Fibroblast of lung (primary cell): ENCODE measurements around the gene ADCY2. TPM values are rescaled to one million over a fixed set of nuclear protein-coding genes. Genes with fewer than 3 reads are reported as not detected.

Experiments
- DNase-seq, 2 donors: peaks; one replicate each; pipeline versions ENCODE4 v3.0.0 to v3.0.0-alpha.2; 2010; ENCODE audit warnings: low read depth in 2 of 2
- H2AFZ ChIP-seq: 2 replicates; pipeline ENCODE4 v1.5.1; 2012; ENCODE audit warnings: low read length, control low read depth, inconsistent platforms
- H3K27ac ChIP-seq: 2 replicates; pipeline ENCODE4 v1.5.1; 2011; ENCODE audit warnings: low read length, control low read depth; ENCODE audit not compliant: insufficient read depth
- H3K27me3 ChIP-seq: 2 replicates; pipeline ENCODE4 v1.5.1; 2011; ENCODE audit warnings: mild to moderate bottlenecking, low read length; ENCODE audit not compliant: control insufficient read depth, insufficient read depth
- H3K36me3 ChIP-seq: 2 replicates; pipeline ENCODE4 v1.5.1; 2011; ENCODE audit warnings: low read length; ENCODE audit not compliant: control insufficient read depth, insufficient read depth
- H3K4me1 ChIP-seq: 2 replicates; pipeline ENCODE4 v1.5.1; 2011; ENCODE audit warnings: low read length; ENCODE audit not compliant: control insufficient read depth, insufficient read depth; ENCODE audit errors: extremely low read depth
- H3K4me2 ChIP-seq: 2 replicates; pipeline ENCODE4 v1.5.1; 2011; ENCODE audit warnings: low read length, control low read depth; ENCODE audit not compliant: insufficient read depth; ENCODE audit errors: extremely low read depth
- H3K4me3 ChIP-seq, 4 experiments: fragments of 200-600 bp in 1 of 4; sonication (generic) in 1 of 4; replicated peaks in 1 of 4; 2 replicates each; pipeline ENCODE4 v1.5.1; 2011 to 2016; ENCODE audit warnings: low read length in 4 of 4, low read depth in 3 of 4, mild to moderate bottlenecking in 3 of 4, control low read depth in 2 of 4, inconsistent platforms in 1 of 4, mixed read lengths in 1 of 4; ENCODE audit not compliant: insufficient read depth in 1 of 4; ENCODE audit errors: control extremely low read depth in 1 of 4
- H3K79me2 ChIP-seq: 2 replicates; pipeline ENCODE4 v1.5.1; 2012; ENCODE audit warnings: mild to moderate bottlenecking, low read length, inconsistent platforms; ENCODE audit not compliant: control insufficient read depth, insufficient read depth
- H3K9ac ChIP-seq: 2 replicates; pipeline ENCODE4 v1.5.1; 2011; ENCODE audit warnings: mild to moderate bottlenecking, low read length, control low read depth; ENCODE audit not compliant: insufficient read depth
- H3K9me3 ChIP-seq: 2 replicates; pipeline ENCODE4 v1.5.1; 2012; ENCODE audit warnings: low read depth, low read length; ENCODE audit not compliant: control insufficient read depth, insufficient read depth
- H4K20me1 ChIP-seq: 2 replicates; pipeline ENCODE4 v1.5.1; 2011; ENCODE audit warnings: low read length; ENCODE audit not compliant: control insufficient read depth, insufficient read depth; ENCODE audit errors: extremely low read depth
- CTCF ChIP-seq, 2 donors: IDR thresholded peaks in 1 of 2; conservative IDR thresholded peaks in 1 of 2; 1 replicate in 1 of 2; 2 replicates in 1 of 2; pipeline ENCODE4 v1.5.1; 2011 to 2012; ENCODE audit warnings: low read length in 2 of 2, control low read depth in 1 of 2, inconsistent platforms in 1 of 2, low read depth in 1 of 2, mild to moderate bottlenecking in 1 of 2
- EZH2 ChIP-seq: IDR thresholded peaks from 2 replicates; pipeline ENCODE4 v1.5.1; 2012; ENCODE audit warnings: low read length, control low read depth, mild to moderate bottlenecking; ENCODE audit errors: missing control alignments
- polyA plus RNA-seq, 2 donors: library from polyadenylated mRNA; depleted of rRNA in 1 of 2; stranded (reverse) in 1 of 2; unstranded in 1 of 2; fragments of >200 nt; gene quantifications; 2 replicates each; pipeline ENCODE4 v1.2.1, GENCODE V29; 2011 to 2012; ENCODE audit warnings: missing spikeins in 1 of 2
- total RNA-seq: library from RNA; depleted of rRNA; stranded (reverse); fragments of >200 nt; gene quantifications from 2 replicates; pipeline ENCODE4 v1.2.1, GENCODE V29; 2014

Gene ADCY2
- total and polyA plus RNA-seq, 2 donors (not counting 1 experiment from before 2014, with no cell fraction given), result under 0.01 to 0.05 TPM

- no peaks in the 10 kb centered on the region for H3K79me2 ChIP-seq
These were observed 350.1 kb downstream of the ADCY2 start for GRCh38 chr5:7745882-7746610.

GRCh38 chr5:7747728-7748127 is 351.8 kb downstream of the ADCY2 start:
- Histone ChIP-seq H4K20me1 (no peaks in the 10 kb centered on the region), H3K27me3 (no peaks in the 10 kb centered on the region), H2AFZ (no peak overlapping the region), H3K4me1 (no peaks in the 10 kb centered on the region), H3K4me3 (no peak overlapping the region), H3K36me3 (no peaks in the 10 kb centered on the region), H3K79me2 (no peaks in the 10 kb centered on the region), H3K9me3 (no peaks in the 10 kb centered on the region), H3K9ac (no peak overlapping the region), H3K4me2 (no peak overlapping the region), H3K27ac (no peak overlapping the region)
- TF ChIP-seq CTCF (conservative IDR thresholded peaks at IDR 0.05 in 1 of 2, IDR thresholded peaks at IDR 0.05 in 1 of 2; ENCODE audit: low read depth in 1 of 2, low read length in 2 of 2), result no peak
- no peak for TF ChIP-seq EZH2
- no peak for DNase-seq

More at GRCh38 chr5:7745882-7746610, 350.1 kb downstream of the ADCY2 start:
- Histone ChIP-seq H3K4me3 (no peak overlapping the region), H3K4me1 (no peaks in the 10 kb centered on the region), H3K27me3 (no peaks in the 10 kb centered on the region), H3K36me3 (no peaks in the 10 kb centered on the region), H3K9ac (no peak overlapping the region), H3K27ac (no peak overlapping the region), H2AFZ (no peak overlapping the region), H3K9me3 (no peaks in the 10 kb centered on the region), H3K4me2 (no peak overlapping the region), H4K20me1 (no peaks in the 10 kb centered on the region)
- DNase-seq, result peak; percentile 59 to 70
- no peak for TF ChIP-seq EZH2
- peak; percentile 87 to 91 for TF ChIP-seq CTCF (conservative IDR thresholded peaks at IDR 0.05 in 1 of 2, IDR thresholded peaks at IDR 0.05 in 1 of 2; ENCODE audit: low read depth in 1 of 2, low read length in 2 of 2)

GRCh38 chr5:7749626-7750025 is 353.7 kb downstream of the ADCY2 start:
- DNase-seq, result no peak
- H3K79me2 ChIP-seq, result no peaks in the 10 kb centered on the region
- H2AFZ ChIP-seq, result no peak overlapping the region
- H3K4me3 ChIP-seq, result no peak overlapping the region
- H3K27me3 ChIP-seq, result no peaks in the 10 kb centered on the region
- no peaks in the 10 kb centered on the region for H3K4me1 ChIP-seq
- no peak overlapping the region for H3K9ac ChIP-seq
- no peak overlapping the region for H3K27ac ChIP-seq
- H3K36me3 ChIP-seq, result no peaks in the 10 kb centered on the region
- H3K4me2 ChIP-seq, result no peak overlapping the region
- H4K20me1 ChIP-seq, result no peaks in the 10 kb centered on the region
- TF ChIP-seq CTCF (conservative IDR thresholded peaks at IDR 0.05 in 1 of 2, IDR thresholded peaks at IDR 0.05 in 1 of 2; ENCODE audit: low read depth in 1 of 2, low read length in 2 of 2), result no peak
- no peak for TF ChIP-seq EZH2
- H3K9me3 ChIP-seq, result no peaks in the 10 kb centered on the region
